NCI-H2029 treated with DMSO at 0.1 percent for 48 hours (cell line): Measurements from ENCODE around the gene OST4.
"Not testable (repeated sequence)": the region's sequence is repeated elsewhere in the genome, so short reads cannot be mapped to it uniquely, and the experiment has no call there.

Experiments used
- DNase-seq: peaks from one replicate; lab custom pipeline; 2025; lab: John Stamatoyannopoulos, UW

Gene OST4

GRCh38 chr2:27071277-27071989 lies at the start of gene OST4:
OST4 (minus strand) TSS chr2:27071654.
- no peak for DNase-seq

GRCh38 chr2:27119330-27119670 lies 47.8 kb upstream of the OST4 start:
- DNase-seq = not testable (repeated sequence)

- DNase-seq = no peak
These were observed 47.3 kb upstream of the OST4 start, which contains the start of gene CGREF1 for GRCh38 chr2:27118525-27119329. CGREF1 (minus strand) TSS chr2:27119128; CDS start chr2:27104366, 14,762 bp downstream.

- no peak for DNase-seq
These were observed 46.6 kb upstream of the OST4 start for GRCh38 chr2:27117995-27118524.

GRCh38 chr2:27115519-27115918 lies 44.1 kb upstream of the OST4 start:
- DNase-seq = no peak

- DNase-seq = not testable (repeated sequence)
These were observed 40.1 kb upstream of the OST4 start for GRCh38 chr2:27111392-27112078.

- not testable (repeated sequence) for DNase-seq
These were observed 39.3 kb upstream of the OST4 start for GRCh38 chr2:27110603-27111352.

- no peak for DNase-seq
These were observed 37.6 kb upstream of the OST4 start for GRCh38 chr2:27109083-27109482.

- DNase-seq = no peak
These were observed 36.8 kb upstream of the OST4 start for GRCh38 chr2:27108221-27108620.

GRCh38 chr2:27105981-27106380 lies 34.5 kb upstream of the OST4 start:
- DNase-seq = no peak

GRCh38 chr2:27102329-27102728 lies 30.9 kb upstream of the OST4 start:
- DNase-seq = no peak

GRCh38 chr2:27100036-27100435 lies 28.6 kb upstream of the OST4 start:
- DNase-seq = no peak

- DNase-seq = no peak
These were observed 28.0 kb upstream of the OST4 start for GRCh38 chr2:27099334-27099955.

- no peak for DNase-seq
These were observed 25.9 kb upstream of the OST4 start for GRCh38 chr2:27097341-27097740.

- no peak for DNase-seq
These were observed 25.4 kb upstream of the OST4 start for GRCh38 chr2:27096748-27097297.

- DNase-seq = peak; percentile 43
These were observed 24.5 kb upstream of the OST4 start for GRCh38 chr2:27095745-27096651.

GRCh38 chr2:27095427-27095744 lies 23.9 kb upstream of the OST4 start:
- no peak for DNase-seq

- no peak for DNase-seq
These were observed 23.0 kb upstream of the OST4 start for GRCh38 chr2:27094353-27094984.
